ENCODE results near the gene ACE2. TPM values are rescaled to one million over a fixed set of nuclear protein-coding genes. Genes with fewer than 3 reads are reported as not detected.

ACE2 gene
- polyA plus RNA-seq, 1 donor, result 428 TPM

- WGBS (ENCODE audit: insufficient coverage, low lambda C conversion rate), result 50% methylated on average over 1 of the region's 6 CpGs
- Histone ChIP-seq H3K27ac (ENCODE audit: low read length) (no peak overlapping the region), H3K36me3 (ENCODE audit: control insufficient read depth, insufficient read depth, low read length) (no peaks in the 10 kb centered on the region)
Measured at GRCh38 chrX:15515931-15516330, 84.8 kb downstream of the ACE2 start.

DNA sequence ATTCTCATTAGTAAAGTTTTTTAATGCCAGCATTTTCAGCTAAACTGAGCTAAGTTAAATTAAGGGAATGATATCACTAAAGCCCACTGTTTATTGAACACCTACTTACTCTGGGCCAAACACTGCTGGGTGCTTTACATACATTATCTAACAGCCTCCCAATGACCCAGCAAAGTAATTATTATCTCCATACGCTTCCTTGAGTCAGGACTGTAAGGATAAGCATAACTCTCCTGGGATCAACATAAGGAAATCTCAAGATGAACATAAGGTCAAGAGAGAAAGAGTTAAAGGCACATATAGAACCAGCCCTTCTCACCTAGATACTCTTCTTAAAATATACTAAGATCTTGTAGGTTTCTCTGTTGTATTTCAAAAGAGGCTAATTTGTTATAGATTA lies 86.5 kb downstream of the ACE2 start:
- WGBS (ENCODE audit: insufficient coverage, low lambda C conversion rate), result no CpG with 5 or more reads among the region's 1 CpG
- Histone ChIP-seq H3K4me3 (ENCODE audit: low read length) (no peak overlapping the region), H3K27ac (ENCODE audit: low read length) (no peak overlapping the region), H3K9me3 (ENCODE audit: control insufficient read depth, low read depth, low read length) (no peaks in the 10 kb centered on the region), H3K27me3 (ENCODE audit: control insufficient read depth, insufficient read depth, low read length) (no peaks in the 10 kb centered on the region), H3K36me3 (ENCODE audit: control insufficient read depth, insufficient read depth, low read length) (no peaks in the 10 kb centered on the region), H3K4me1 (ENCODE audit: control insufficient read depth, insufficient read depth, low read length) (no peaks in the 10 kb centered on the region)
- DNase-seq, result no peak

More at GRCh38 chrX:15515931-15516330, 84.8 kb downstream of the ACE2 start:
- no peaks in the 10 kb centered on the region for H3K4me1 ChIP-seq (ENCODE audit: control insufficient read depth, insufficient read depth, low read length)
- no peaks in the 10 kb centered on the region for H3K9me3 ChIP-seq (ENCODE audit: control insufficient read depth, low read depth, low read length)
- no peaks in the 10 kb centered on the region for H3K27me3 ChIP-seq (ENCODE audit: control insufficient read depth, insufficient read depth, low read length)
- no peak overlapping the region for H3K4me3 ChIP-seq (ENCODE audit: low read length)
- DNase-seq, result no peak

GRCh38 chrX:15512401-15512965 lies 88.3 kb downstream of the ACE2 start:
- Histone ChIP-seq H3K4me3 (ENCODE audit: low read length) (no peak overlapping the region), H3K9me3 (ENCODE audit: control insufficient read depth, low read depth, low read length) (no peaks in the 10 kb centered on the region), H3K4me1 (ENCODE audit: control insufficient read depth, insufficient read depth, low read length) (no peaks in the 10 kb centered on the region), H3K27me3 (ENCODE audit: control insufficient read depth, insufficient read depth, low read length) (no peaks in the 10 kb centered on the region), H3K36me3 (ENCODE audit: control insufficient read depth, insufficient read depth, low read length) (no peaks in the 10 kb centered on the region), H3K27ac (ENCODE audit: low read length) (no peak overlapping the region)
- no CpG with 5 or more reads among the region's 4 CpGs for WGBS (ENCODE audit: insufficient coverage, low lambda C conversion rate)
- no peak for DNase-seq

GRCh38 chrX:15511563-15511962 lies 89.2 kb downstream of the ACE2 start:
- Histone ChIP-seq H3K27me3 (ENCODE audit: control insufficient read depth, insufficient read depth, low read length) (no peaks in the 10 kb centered on the region), H3K27ac (ENCODE audit: low read length) (no peak overlapping the region), H3K4me3 (ENCODE audit: low read length) (no peak overlapping the region), H3K9me3 (ENCODE audit: control insufficient read depth, low read depth, low read length) (no peaks in the 10 kb centered on the region), H3K4me1 (ENCODE audit: control insufficient read depth, insufficient read depth, low read length) (no peaks in the 10 kb centered on the region), H3K36me3 (ENCODE audit: control insufficient read depth, insufficient read depth, low read length) (no peaks in the 10 kb centered on the region)
- DNase-seq, result no peak
- no CpG with 5 or more reads among the region's 1 CpG for WGBS (ENCODE audit: insufficient coverage, low lambda C conversion rate)

Other genes starting within 250 kb of the ACE2 start
- 0.24 TPM for gene VEGFD, start 216.5 kb downstream of the ACE2 start, polyA plus RNA-seq
- gene PIR, start 107.6 kb downstream of the ACE2 start, polyA plus RNA-seq, result 6.8 TPM
- gene BMX, start 100.2 kb downstream of the ACE2 start, polyA plus RNA-seq, result 1.9 TPM
- gene CLTRN, start 63.8 kb upstream of the ACE2 start, polyA plus RNA-seq, result 1.6 TPM
- 3.4 TPM for gene CA5B, start 137.3 kb upstream of the ACE2 start, polyA plus RNA-seq
- 13.5 TPM for gene ZRSR2, start 189.5 kb upstream of the ACE2 start, polyA plus RNA-seq